ENCODE data around the gene GALNT18. TPM values are rescaled to one million over a fixed set of nuclear protein-coding genes. Genes with fewer than 3 reads are reported as not detected.

The GALNT18 gene
- total RNA-seq, 1 experiment from 2014 or later = 1.7 TPM

GRCh38 chr11:11329062-11329806 lies 292.6 kb downstream of the GALNT18 start:
- H3K23me2 ChIP-seq (ENCODE audit: insufficient read length, low read depth, low read length, poor library complexity, severe bottlenecking) = no peaks in the 10 kb centered on the region
- Mint-ChIP-seq H3K27ac (no peak overlapping the region), H3K36me3 (ENCODE audit: insufficient read depth in 1 of 3, low read depth in 3 of 3) (peaks cover 0 to 10% (median 0%) of the 10 kb centered on the region in 3 experiments; a peak in 4 of 7 replicates), H3K4me1 (peaks cover 0 to 13% of the 10 kb centered on the region in 2 experiments; a peak in 2 of 4 replicates), H3K4me3 (no peak overlapping the region), H3K27me3 (ENCODE audit: low read depth) (no peaks in the 10 kb centered on the region), H3K9me3 (no peaks in the 10 kb centered on the region)
- no peak overlapping the region for H4K91ac ChIP-seq (ENCODE audit: insufficient read length, low read depth, low read length)
- H3K27me3 ChIP-seq (ENCODE audit: insufficient read depth, low read length) = no peaks in the 10 kb centered on the region
- H3K9ac ChIP-seq (ENCODE audit: extremely low read depth, insufficient read length, low read length) = no peak overlapping the region
- no peak for DNase-seq
- no peak overlapping the region for H4K8ac ChIP-seq (replicated peaks; ENCODE audit: insufficient read length, low read depth, low read length)
- TF ChIP-seq CTCF (conservative IDR thresholded peaks at IDR 0.05) = no peak
- no peaks in the 10 kb centered on the region for H3K79me1 ChIP-seq (ENCODE audit: insufficient read depth, low read depth, low read length, poor library complexity, severe bottlenecking)
- H3K4ac ChIP-seq (ENCODE audit: low read depth, low read length) = no peak overlapping the region
- H2BK15ac ChIP-seq (ENCODE audit: low read depth, low read length) = no peak overlapping the region
- no peak overlapping the region for H3K27ac ChIP-seq (ENCODE audit: insufficient read length, low read depth, low read length)
- no peak overlapping the region for H2BK20ac ChIP-seq (ENCODE audit: low read depth, low read length, poor library complexity, severe bottlenecking)
- no peak overlapping the region for H3K14ac ChIP-seq (ENCODE audit: insufficient read depth, low read length)
- no peaks in the 10 kb centered on the region for H4K20me1 ChIP-seq (ENCODE audit: control insufficient read depth, insufficient read depth, insufficient read length)
- H3K4me2 ChIP-seq (ENCODE audit: insufficient read depth, insufficient read length, low read length) = no peak overlapping the region
- H2BK5ac ChIP-seq (ENCODE audit: insufficient read length, low read length) = no peak overlapping the region
- H4K5ac ChIP-seq (ENCODE audit: insufficient read length, low read depth, low read length) = no peak overlapping the region
- H2BK120ac ChIP-seq (ENCODE audit: low read depth, low read length, poor library complexity, severe bottlenecking) = no peak overlapping the region
- no peak overlapping the region for H2AK5ac ChIP-seq (ENCODE audit: insufficient read length, low read length)
- no peak overlapping the region for H2AFZ ChIP-seq (ENCODE audit: low read length)
- no peak overlapping the region for H3K56ac ChIP-seq (ENCODE audit: insufficient read length, low read depth, low read length)
- no peak overlapping the region for H3T11ph ChIP-seq (ENCODE audit: low read length)
- H2BK12ac ChIP-seq (ENCODE audit: insufficient read length, low read depth, low read length) = no peak overlapping the region
- H3K23ac ChIP-seq (ENCODE audit: insufficient read length, low read depth, low read length) = no peak overlapping the region
- H3K79me2 ChIP-seq (ENCODE audit: insufficient read depth, low read length) = no peaks in the 10 kb centered on the region
- H3K9me3 ChIP-seq (ENCODE audit: control insufficient read depth, low read depth, low read length) = no peaks in the 10 kb centered on the region
- WGBS (ENCODE audit: extremely low coverage, insufficient read length, low lambda C conversion rate) = no CpG with 5 or more reads among the region's 4 CpGs
- no peaks in the 10 kb centered on the region for H3K4me1 ChIP-seq (ENCODE audit: insufficient read depth, low read length)
- no peak overlapping the region for H3K18ac ChIP-seq (ENCODE audit: insufficient read length, low read depth, low read length)
